HepG2 (cell line): ENCODE measurements around the gene PCGF3. TPM values are rescaled to one million over a fixed set of nuclear protein-coding genes. Genes with fewer than 3 reads are reported as not detected.

Experiments
- ARNT2 ChIP-seq: sonication (generic); formaldehyde crosslinking; IDR thresholded peaks from 2 replicates; pipeline ENCODE4 v1.8.0; 2022; ENCODE audit warnings: mild to moderate bottlenecking, low read depth, missing genetic modification reagents, moderate library complexity
- DMTF1 ChIP-seq: sonication (generic); formaldehyde crosslinking; IDR thresholded peaks from 2 replicates; pipeline ENCODE4 v1.4.0; 2020; ENCODE audit warnings: mild to moderate bottlenecking, missing genetic modification reagents
- ERF ChIP-seq: IDR thresholded peaks from 2 replicates; pipeline ENCODE4 v1.6.1; 2018; ENCODE audit warnings: missing biosample characterization, missing genetic modification reagents
- FOXA3 ChIP-seq: IDR thresholded peaks from 2 replicates; pipeline ENCODE4 v1.6.1; 2016; ENCODE audit warnings: missing genetic modification reagents, missing compliant biosample characterization
- HOXA7 ChIP-seq: sonication (generic); formaldehyde crosslinking; IDR thresholded peaks from 2 replicates; pipeline ENCODE4 v1.8.1; 2022; ENCODE audit warnings: mild to moderate bottlenecking, missing genetic modification reagents, moderate library complexity
- MEF2D ChIP-seq: sonication (generic); formaldehyde crosslinking; IDR thresholded peaks from 2 replicates; pipeline ENCODE4 v1.5.1; 2020; ENCODE audit warnings: mild to moderate bottlenecking, missing genetic modification reagents
- MTF2 ChIP-seq: sonication (generic); formaldehyde crosslinking; IDR thresholded peaks from 2 replicates; pipeline ENCODE4 v1.5.0; 2020; ENCODE audit warnings: missing genetic modification reagents, borderline replicate concordance
- MXI1 ChIP-seq: IDR thresholded peaks from 3 replicates; pipeline ENCODE4 v1.6.1; 2012; ENCODE audit warnings: low read depth, low read length, inconsistent platforms, borderline replicate concordance
- PHB2 ChIP-seq: fragments of 450-650 bp; IDR thresholded peaks from 2 replicates; pipeline ENCODE4 v1.6.1; 2018; ENCODE audit not compliant: partially characterized antibody
- PHF5A ChIP-seq: IDR thresholded peaks from one replicate; pipeline ENCODE4 v1.6.1; 2018; ENCODE audit warnings: low read depth, missing genetic modification reagents; ENCODE audit not compliant: unreplicated experiment
- ZC3H4 ChIP-seq: sonication (generic); formaldehyde crosslinking; IDR thresholded peaks from 2 replicates; pipeline ENCODE4 v1.4.0; 2020; ENCODE audit warnings: missing genetic modification reagents, borderline replicate concordance
- ZNF17 ChIP-seq: sonication (generic); formaldehyde crosslinking; IDR thresholded peaks from 2 replicates; pipeline ENCODE4 v1.5.0; 2020; ENCODE audit warnings: mild to moderate bottlenecking, missing genetic modification reagents
- ZNF614 ChIP-seq: IDR thresholded peaks from 2 replicates; pipeline ENCODE4 v1.6.1; 2018; ENCODE audit warnings: missing biosample characterization, missing genetic modification reagents, inconsistent platforms, borderline replicate concordance
- ZNF816 ChIP-seq: sonication (generic); formaldehyde crosslinking; IDR thresholded peaks from 2 replicates; pipeline ENCODE4 v1.8.0; 2022; ENCODE audit warnings: missing genetic modification reagents, mild to moderate bottlenecking, borderline replicate concordance
- polyA plus RNA-seq, 8 experiments: library from polyadenylated mRNA; depleted of rRNA in 3 of 8; stranded (reverse) in 7 of 8; unstranded in 1 of 8; fragments of >200 nt; fragmentation: Illumina TruSeq in 4 of 8; extraction: Trizol in 4 of 8; gene quantifications; 2 replicates each; pipeline versions ENCODE4 v1.2.1 to v1.2.3, GENCODE V29; 2011 to 2016; ENCODE audit warnings: low read depth in 4 of 8, missing spikeins in 1 of 8, mixed read lengths in 1 of 8; ENCODE audit not compliant: insufficient read depth in 1 of 8
- total RNA-seq, 5 experiments: library from RNA; depleted of rRNA; stranded (reverse); fragments of >200 nt; fragmentation: Illumina TruSeq; extraction: Trizol; gene quantifications; 2 replicates each; pipeline ENCODE4 v1.2.3, GENCODE V29; 2016; ENCODE audit warnings: low read depth in 1 of 5
- TF ChIP-seq, protein P1 (sequence below): sonication (generic); formaldehyde crosslinking; IDR thresholded peaks from 2 replicates; pipeline ENCODE4 v1.4.0; 2020; ENCODE audit warnings: missing genetic modification reagents, borderline replicate concordance
- TF ChIP-seq, protein P2 (sequence below): sonication (generic); formaldehyde crosslinking; IDR thresholded peaks from 2 replicates; pipeline ENCODE4 v1.4.0; 2020; ENCODE audit warnings: missing genetic modification reagents, borderline replicate concordance
- TF ChIP-seq, protein P3 (sequence below): sonication (generic); formaldehyde crosslinking; IDR thresholded peaks from 2 replicates; pipeline ENCODE4 v1.5.0; 2020; ENCODE audit warnings: missing genetic modification reagents, mild to moderate bottlenecking, borderline replicate concordance
- TF ChIP-seq, protein P4 (sequence below): sonication (generic); formaldehyde crosslinking; IDR thresholded peaks from 2 replicates; pipeline ENCODE4 v1.4.0; 2020; ENCODE audit warnings: missing genetic modification reagents

PCGF3 gene
- total and polyA plus RNA-seq, 2 of the 13 experiments (the other 11 are each of a cell fraction or from before 2014, with no cell fraction given): 28.6 to 66.2 TPM

- TF ChIP-seq, protein P1, sequence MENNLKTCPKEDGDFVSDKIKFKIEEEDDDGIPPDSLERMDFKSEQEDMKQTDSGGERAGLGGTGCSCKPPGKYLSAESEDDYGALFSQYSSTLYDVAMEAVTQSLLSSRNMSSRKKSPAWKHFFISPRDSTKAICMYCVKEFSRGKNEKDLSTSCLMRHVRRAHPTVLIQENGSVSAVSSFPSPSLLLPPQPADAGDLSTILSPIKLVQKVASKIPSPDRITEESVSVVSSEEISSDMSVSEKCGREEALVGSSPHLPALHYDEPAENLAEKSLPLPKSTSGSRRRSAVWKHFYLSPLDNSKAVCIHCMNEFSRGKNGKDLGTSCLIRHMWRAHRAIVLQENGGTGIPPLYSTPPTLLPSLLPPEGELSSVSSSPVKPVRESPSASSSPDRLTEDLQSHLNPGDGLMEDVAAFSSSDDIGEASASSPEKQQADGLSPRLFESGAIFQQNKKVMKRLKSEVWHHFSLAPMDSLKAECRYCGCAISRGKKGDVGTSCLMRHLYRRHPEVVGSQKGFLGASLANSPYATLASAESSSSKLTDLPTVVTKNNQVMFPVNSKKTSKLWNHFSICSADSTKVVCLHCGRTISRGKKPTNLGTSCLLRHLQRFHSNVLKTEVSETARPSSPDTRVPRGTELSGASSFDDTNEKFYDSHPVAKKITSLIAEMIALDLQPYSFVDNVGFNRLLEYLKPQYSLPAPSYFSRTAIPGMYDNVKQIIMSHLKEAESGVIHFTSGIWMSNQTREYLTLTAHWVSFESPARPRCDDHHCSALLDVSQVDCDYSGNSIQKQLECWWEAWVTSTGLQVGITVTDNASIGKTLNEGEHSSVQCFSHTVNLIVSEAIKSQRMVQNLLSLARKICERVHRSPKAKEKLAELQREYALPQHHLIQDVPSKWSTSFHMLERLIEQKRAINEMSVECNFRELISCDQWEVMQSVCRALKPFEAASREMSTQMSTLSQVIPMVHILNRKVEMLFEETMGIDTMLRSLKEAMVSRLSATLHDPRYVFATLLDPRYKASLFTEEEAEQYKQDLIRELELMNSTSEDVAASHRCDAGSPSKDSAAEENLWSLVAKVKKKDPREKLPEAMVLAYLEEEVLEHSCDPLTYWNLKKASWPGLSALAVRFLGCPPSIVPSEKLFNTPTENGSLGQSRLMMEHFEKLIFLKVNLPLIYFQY (CRISPR knock-in tag): no peak; the same call in 1 of the 2 replicates
- TF ChIP-seq, protein P2, sequence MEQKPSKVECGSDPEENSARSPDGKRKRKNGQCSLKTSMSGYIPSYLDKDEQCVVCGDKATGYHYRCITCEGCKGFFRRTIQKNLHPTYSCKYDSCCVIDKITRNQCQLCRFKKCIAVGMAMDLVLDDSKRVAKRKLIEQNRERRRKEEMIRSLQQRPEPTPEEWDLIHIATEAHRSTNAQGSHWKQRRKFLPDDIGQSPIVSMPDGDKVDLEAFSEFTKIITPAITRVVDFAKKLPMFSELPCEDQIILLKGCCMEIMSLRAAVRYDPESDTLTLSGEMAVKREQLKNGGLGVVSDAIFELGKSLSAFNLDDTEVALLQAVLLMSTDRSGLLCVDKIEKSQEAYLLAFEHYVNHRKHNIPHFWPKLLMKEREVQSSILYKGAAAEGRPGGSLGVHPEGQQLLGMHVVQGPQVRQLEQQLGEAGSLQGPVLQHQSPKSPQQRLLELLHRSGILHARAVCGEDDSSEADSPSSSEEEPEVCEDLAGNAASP: no peak
- TF ChIP-seq PHF5A (CRISPR knock-in tag) (no peak), MTF2 (CRISPR knock-in tag) (no peak), MEF2D (CRISPR knock-in tag) (no peak), PHB2 (no peak), MXI1 (peak; percentile 50; the same call in 1 of the 3 replicates), FOXA3 (CRISPR knock-in tag) (peak; percentile 60), HOXA7 (CRISPR knock-in tag) (no peak), DMTF1 (CRISPR knock-in tag) (no peak), ZC3H4 (no peak), ZNF17 (CRISPR knock-in tag) (no peak), ZNF816 (CRISPR knock-in tag) (no peak), ZNF614 (no peak), ERF (CRISPR knock-in tag) (peak; percentile 66; the same call in 1 of the 2 replicates), ARNT2 (CRISPR knock-in tag) (no peak)
- TF ChIP-seq, protein P3, sequence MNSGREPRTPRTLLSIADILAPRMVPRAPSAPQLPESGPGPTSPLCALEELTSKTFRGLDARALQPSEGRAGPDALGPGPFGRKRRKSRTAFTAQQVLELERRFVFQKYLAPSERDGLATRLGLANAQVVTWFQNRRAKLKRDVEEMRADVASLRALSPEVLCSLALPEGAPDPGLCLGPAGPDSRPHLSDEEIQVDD (CRISPR knock-in tag): no peak
- TF ChIP-seq, protein P4, sequence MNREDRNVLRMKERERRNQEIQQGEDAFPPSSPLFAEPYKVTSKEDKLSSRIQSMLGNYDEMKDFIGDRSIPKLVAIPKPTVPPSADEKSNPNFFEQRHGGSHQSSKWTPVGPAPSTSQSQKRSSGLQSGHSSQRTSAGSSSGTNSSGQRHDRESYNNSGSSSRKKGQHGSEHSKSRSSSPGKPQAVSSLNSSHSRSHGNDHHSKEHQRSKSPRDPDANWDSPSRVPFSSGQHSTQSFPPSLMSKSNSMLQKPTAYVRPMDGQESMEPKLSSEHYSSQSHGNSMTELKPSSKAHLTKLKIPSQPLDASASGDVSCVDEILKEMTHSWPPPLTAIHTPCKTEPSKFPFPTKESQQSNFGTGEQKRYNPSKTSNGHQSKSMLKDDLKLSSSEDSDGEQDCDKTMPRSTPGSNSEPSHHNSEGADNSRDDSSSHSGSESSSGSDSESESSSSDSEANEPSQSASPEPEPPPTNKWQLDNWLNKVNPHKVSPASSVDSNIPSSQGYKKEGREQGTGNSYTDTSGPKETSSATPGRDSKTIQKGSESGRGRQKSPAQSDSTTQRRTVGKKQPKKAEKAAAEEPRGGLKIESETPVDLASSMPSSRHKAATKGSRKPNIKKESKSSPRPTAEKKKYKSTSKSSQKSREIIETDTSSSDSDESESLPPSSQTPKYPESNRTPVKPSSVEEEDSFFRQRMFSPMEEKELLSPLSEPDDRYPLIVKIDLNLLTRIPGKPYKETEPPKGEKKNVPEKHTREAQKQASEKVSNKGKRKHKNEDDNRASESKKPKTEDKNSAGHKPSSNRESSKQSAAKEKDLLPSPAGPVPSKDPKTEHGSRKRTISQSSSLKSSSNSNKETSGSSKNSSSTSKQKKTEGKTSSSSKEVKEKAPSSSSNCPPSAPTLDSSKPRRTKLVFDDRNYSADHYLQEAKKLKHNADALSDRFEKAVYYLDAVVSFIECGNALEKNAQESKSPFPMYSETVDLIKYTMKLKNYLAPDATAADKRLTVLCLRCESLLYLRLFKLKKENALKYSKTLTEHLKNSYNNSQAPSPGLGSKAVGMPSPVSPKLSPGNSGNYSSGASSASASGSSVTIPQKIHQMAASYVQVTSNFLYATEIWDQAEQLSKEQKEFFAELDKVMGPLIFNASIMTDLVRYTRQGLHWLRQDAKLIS: no peak
Measured at GRCh38 chr4:683982-684622, 21.5 kb upstream of the PCGF3 start (continued).
